GM10248 (cell line): Measurements from ENCODE around the gene PREX1.

Experiments used
- CTCF ChIA-PET: fragments of 300-600 bp; sonication (Branson Sonifier 250); formaldehyde crosslinking; extraction: SDS; loops from one replicate; lab custom pipeline; 2021; ENCODE audit warnings: antibody characterized with exemption; lab: Yijun Ruan, JAX
- POLR2A ChIA-PET: fragments of 350-650 bp; sonication (Branson Sonifier 250); formaldehyde crosslinking; extraction: SDS; loops from one replicate; lab custom pipeline; 2020; ENCODE audit warnings: antibody characterized with exemption; lab: Yijun Ruan, JAX
- DNase-seq: peaks from one replicate; pipeline ENCODE4 v3.0.0; 2012; ENCODE audit errors: extremely low spot score
- TF ChIP-seq, protein P1 (sequence below): IDR thresholded peaks from 2 replicates; pipeline ENCODE4 v1.5.1; 2012; ENCODE audit warnings: mild to moderate bottlenecking, low read depth; ENCODE audit errors: extremely low read depth, missing control alignments, control extremely low read depth

The PREX1 gene

GRCh38 chr20:48627737-48628128, 200.1 kb downstream of the PREX1 start:
- TF ChIP-seq, protein P1, sequence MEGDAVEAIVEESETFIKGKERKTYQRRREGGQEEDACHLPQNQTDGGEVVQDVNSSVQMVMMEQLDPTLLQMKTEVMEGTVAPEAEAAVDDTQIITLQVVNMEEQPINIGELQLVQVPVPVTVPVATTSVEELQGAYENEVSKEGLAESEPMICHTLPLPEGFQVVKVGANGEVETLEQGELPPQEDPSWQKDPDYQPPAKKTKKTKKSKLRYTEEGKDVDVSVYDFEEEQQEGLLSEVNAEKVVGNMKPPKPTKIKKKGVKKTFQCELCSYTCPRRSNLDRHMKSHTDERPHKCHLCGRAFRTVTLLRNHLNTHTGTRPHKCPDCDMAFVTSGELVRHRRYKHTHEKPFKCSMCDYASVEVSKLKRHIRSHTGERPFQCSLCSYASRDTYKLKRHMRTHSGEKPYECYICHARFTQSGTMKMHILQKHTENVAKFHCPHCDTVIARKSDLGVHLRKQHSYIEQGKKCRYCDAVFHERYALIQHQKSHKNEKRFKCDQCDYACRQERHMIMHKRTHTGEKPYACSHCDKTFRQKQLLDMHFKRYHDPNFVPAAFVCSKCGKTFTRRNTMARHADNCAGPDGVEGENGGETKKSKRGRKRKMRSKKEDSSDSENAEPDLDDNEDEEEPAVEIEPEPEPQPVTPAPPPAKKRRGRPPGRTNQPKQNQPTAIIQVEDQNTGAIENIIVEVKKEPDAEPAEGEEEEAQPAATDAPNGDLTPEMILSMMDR: no peak
- ChIA-PET CTCF (interaction anchor here (1.2 to 2.3 kb wide), 2 partner anchors 30 to 950 kb away, joined by 3 to 10 read pairs; no protein-coding TSS in a partner anchor), POLR2A (no interaction called here)
- no peak for DNase-seq

DNA sequence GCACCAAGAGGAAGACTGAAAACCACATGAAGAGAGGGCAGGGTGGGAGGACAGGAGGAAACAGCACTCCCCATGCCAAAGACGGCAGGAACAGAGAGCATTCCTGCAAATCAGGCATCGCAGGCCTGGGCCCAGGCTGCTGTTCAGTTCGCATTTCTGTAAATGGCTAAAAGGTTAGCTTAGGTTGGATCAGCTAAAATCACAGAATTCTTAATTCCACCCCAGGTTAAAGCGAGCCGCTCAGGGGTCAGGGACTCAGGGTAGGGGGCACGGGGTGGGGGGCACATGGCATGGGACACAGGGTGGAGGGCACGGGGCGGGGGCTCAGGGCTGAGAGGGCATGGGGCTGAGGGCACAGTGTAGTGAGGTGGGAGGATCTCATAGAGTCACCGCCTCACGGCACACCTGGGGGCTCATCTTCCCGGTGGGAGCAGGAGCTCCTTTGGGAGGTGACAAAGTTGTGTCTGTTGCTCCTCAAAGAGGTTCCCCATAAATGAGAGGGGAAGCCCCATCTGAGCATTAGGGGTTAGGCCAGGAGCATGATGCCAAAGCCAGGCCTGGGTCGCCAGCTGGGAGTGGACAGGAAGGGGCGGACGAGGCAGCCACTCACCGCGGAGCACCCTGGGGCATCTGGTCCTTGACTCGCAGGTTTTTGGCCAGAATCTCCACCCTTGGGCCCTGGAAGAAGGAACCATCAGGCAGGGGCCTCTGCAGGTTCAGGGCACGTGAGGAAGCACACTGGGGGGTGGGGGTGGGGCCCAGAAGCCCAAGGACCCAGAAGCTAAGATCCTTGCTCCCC, 200.7 kb downstream of the PREX1 start:
- no peak for DNase-seq
- POLR2A ChIA-PET: no interaction called here
- TF ChIP-seq, protein P1: no peak
- CTCF ChIA-PET: interaction anchor here (0.9 to 2.3 kb wide), 3 partner anchors 30 to 950 kb away, joined by 3 to 10 read pairs (median 3); no protein-coding TSS in a partner anchor

GRCh38 chr20:48626226-48626937, 201.4 kb downstream of the PREX1 start:
- TF ChIP-seq, protein P1: no peak
- POLR2A ChIA-PET: no interaction called here
- CTCF ChIA-PET: interaction anchor here (0.9 to 2.3 kb wide), 2 partner anchors 839 to 949 kb away, joined by 3 to 10 read pairs; no protein-coding TSS in a partner anchor
- no peak for DNase-seq

DNA sequence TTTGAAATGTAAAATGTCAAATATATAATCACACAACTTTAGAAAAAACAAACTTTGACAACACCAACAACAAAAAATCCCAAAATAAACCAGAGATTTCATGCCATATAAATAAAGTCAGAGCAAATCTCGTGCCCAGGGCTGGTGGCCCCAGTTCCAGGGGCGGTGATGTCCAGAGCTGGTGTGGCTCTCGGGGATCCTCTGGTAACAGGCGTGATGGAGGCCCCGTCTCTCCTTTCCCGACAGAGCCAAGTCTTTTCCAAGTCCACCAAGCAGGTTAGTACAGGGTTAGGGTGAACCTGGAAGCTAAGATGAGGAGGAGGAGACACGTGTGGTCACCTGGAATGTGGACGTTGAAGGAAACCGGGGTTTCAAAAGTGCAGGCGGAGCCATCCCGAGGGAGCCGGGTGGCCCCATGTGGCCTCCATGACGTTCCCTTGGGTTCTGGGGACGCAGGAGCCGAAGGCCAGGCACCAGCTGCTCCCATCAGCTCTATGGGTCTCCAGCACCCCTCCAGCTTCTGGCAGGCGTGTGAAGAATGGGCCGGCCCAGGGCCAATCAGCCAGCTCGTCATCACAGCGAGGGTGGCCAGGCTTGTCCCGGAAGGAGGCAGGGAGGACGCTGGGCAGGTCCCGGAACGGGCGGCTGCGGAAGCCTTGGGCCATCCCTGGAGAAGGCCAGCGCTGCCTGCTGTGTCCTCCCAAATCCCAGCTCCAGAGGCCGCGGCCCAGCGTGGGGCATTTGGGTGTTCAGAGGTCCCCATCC, 202.5 kb downstream of the PREX1 start:
- TF ChIP-seq, protein P1: no peak
- no peak for DNase-seq
- CTCF ChIA-PET: interaction anchor here (0.9 to 1.4 kb wide), 2 partner anchors 10 to 948 kb away, joined by 3 to 5 read pairs; no protein-coding TSS in a partner anchor
- POLR2A ChIA-PET: no interaction called here

DNA sequence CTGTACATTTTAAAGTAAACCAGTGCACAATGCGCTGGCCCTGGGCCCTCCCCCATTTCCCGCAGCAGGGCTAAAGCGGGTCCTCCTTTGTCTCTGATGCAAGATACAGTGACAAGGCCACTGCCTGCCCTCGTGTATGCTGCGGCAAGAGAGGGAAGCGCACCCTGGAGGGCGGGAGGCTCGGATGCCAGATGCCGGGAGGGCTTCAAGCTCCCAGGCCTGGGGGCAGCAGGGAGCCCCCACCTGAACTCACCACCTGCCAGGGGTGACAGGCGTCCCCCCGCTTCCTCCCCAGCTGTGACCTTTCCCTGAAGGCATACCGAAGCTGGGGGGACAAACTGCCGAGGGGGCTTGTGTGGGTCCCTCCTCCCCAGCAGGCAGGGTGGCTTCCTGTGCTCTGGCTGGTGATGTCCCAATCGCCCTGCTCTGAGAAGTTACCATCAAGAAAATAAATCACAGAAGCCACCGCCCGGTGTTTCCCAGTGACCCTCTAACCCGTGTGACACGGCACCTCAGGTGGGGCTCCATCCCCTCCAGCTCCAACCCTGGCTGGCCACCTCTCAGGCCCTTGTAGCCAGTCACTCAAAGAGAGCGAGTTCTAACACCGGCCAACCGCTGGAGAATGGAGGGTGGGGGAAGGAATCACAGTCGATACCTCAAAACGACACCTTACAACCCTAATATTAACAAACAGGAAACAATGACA, 203.3 kb downstream of the PREX1 start:
- POLR2A ChIA-PET: no interaction called here
- CTCF ChIA-PET: interaction anchor here (0.6 to 1.4 kb wide), 2 partner anchors 11 to 138 kb away, joined by 3 to 5 read pairs; no protein-coding TSS in a partner anchor
- DNase-seq: no peak
- TF ChIP-seq, protein P1: no peak
